ENCODE measurements around the gene DPEP3.

DNA sequence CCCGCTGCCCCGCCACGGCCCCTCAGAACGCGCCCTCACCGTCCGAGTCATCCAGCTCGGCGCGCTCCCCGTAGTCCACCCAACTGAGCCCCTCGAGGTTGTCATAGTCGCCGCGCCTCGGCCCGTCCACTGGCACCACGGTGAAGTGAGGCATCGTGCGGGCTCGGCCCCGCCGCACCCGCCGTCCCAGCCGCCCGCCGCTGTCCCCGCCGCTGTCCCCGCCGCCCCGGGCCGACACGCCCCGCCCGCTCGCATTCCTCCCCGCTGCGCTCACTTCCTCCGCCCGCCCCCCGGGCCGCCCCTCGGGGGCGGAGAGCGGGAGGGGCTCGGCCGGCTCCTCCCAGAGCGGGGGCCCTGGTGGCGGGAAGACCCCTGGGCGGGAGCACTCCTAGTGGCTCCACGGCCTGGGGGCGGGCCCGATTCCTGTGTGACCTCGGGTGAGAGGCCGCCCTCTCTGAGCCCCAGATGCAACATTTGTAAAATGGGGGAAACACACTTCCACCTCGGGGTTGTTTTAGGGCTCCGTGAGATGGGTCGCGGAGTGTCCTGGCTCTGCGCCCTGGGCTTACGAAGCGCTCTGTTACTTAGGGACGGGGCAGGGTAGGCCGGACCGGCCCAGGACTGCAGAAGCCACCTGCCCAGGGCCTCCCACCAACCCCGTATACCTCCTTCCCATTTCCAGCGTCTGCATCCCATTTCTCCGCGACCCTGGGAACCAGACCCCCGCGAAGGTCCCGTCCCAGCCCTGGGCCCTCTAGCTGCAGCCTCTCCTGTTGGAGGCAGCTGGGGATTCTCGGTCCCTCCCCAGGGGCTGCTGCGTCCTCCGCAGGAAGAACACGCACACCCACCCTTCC lies 11.7 kb downstream of the DPEP3 start, which contains the start of gene SLC12A4:
- TF ChIP-seq, protein P1, sequence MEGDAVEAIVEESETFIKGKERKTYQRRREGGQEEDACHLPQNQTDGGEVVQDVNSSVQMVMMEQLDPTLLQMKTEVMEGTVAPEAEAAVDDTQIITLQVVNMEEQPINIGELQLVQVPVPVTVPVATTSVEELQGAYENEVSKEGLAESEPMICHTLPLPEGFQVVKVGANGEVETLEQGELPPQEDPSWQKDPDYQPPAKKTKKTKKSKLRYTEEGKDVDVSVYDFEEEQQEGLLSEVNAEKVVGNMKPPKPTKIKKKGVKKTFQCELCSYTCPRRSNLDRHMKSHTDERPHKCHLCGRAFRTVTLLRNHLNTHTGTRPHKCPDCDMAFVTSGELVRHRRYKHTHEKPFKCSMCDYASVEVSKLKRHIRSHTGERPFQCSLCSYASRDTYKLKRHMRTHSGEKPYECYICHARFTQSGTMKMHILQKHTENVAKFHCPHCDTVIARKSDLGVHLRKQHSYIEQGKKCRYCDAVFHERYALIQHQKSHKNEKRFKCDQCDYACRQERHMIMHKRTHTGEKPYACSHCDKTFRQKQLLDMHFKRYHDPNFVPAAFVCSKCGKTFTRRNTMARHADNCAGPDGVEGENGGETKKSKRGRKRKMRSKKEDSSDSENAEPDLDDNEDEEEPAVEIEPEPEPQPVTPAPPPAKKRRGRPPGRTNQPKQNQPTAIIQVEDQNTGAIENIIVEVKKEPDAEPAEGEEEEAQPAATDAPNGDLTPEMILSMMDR (IDR thresholded peaks at IDR 0.05) = no peak
- peak; percentile 77 for TF ChIP-seq POLR2A (IDR thresholded peaks at IDR 0.05; ENCODE audit: low read depth)
- TF ChIP-seq EP300 (IDR thresholded peaks at IDR 0.05) = no peak
- peak; percentile 18 to 92 for TF ChIP-seq POLR2AphosphoS5 (IDR thresholded peaks at IDR 0.05)

Data from esophagus muscularis mucosa (tissue), 4 donors.